Neural cell (in vitro differentiated cells): ENCODE measurements around the gene BTRC. TPM values are rescaled to one million over a fixed set of nuclear protein-coding genes. Genes with fewer than 3 reads are reported as not detected.
A peak's percentile ranks its signal among the peaks of the same experiment; 100 is the strongest.

Experiments
- H2AFZ ChIP-seq: fragments of 200-600, 300-800 bp; sonication (generic), shearing (Covaris generic); 2 replicates; pipeline ENCODE4 v1.6.0; 2014; ENCODE audit warnings: low read depth, mild to moderate bottlenecking, antibody characterized with exemption, low read length, moderate library complexity
- H3F3A ChIP-seq: fragments of 200-600 bp; shearing (Covaris generic); 2 replicates; pipeline ENCODE4 v1.6.1; 2016; ENCODE audit warnings: mild to moderate bottlenecking, moderate library complexity, mixed read lengths, antibody characterized with exemption, low read length; ENCODE audit not compliant: insufficient read depth, poor library complexity, severe bottlenecking
- H3K27ac ChIP-seq: fragments of 200-600, 300-800 bp; sonication (generic), shearing (Covaris generic); 2 replicates; pipeline ENCODE4 v1.5.1; 2014; ENCODE audit warnings: mild to moderate bottlenecking, low read length, moderate library complexity
- H3K27me3 ChIP-seq: fragments of 300-800, 200-600 bp; sonication (generic), shearing (Covaris generic); 2 replicates; pipeline ENCODE4 v1.6.0; 2014; ENCODE audit warnings: mild to moderate bottlenecking, low read depth, low read length, moderate library complexity; ENCODE audit not compliant: insufficient read depth
- H3K36me3 ChIP-seq: fragments of 300-800, 200-600 bp; sonication (generic), shearing (Covaris generic); 2 replicates; pipeline ENCODE4 v1.5.1; 2014; ENCODE audit warnings: mild to moderate bottlenecking, antibody characterized with exemption, low read length, moderate library complexity; ENCODE audit not compliant: insufficient read depth
- H3K4me2 ChIP-seq: fragments of 300-800, 200-600 bp; sonication (generic), shearing (Covaris generic); 2 replicates; pipeline ENCODE4 v1.6.0; 2014; ENCODE audit warnings: mild to moderate bottlenecking, low read length
- H3K4me3 ChIP-seq: fragments of 300-800, 200-600 bp; sonication (generic), shearing (Covaris generic); 2 replicates; pipeline ENCODE4 v1.5.1; 2014; ENCODE audit warnings: mild to moderate bottlenecking, low read length, moderate library complexity
- H3K79me2 ChIP-seq: fragments of 200-600 bp; shearing (Covaris generic); replicated peaks from 2 replicates; pipeline ENCODE4 v1.6.0; 2014; ENCODE audit warnings: mild to moderate bottlenecking, low read length, moderate library complexity; ENCODE audit not compliant: insufficient read depth
- H3K9ac ChIP-seq: fragments of 300-800, 200-600 bp; sonication (generic), shearing (Covaris generic); 2 replicates; pipeline ENCODE4 v1.6.1; 2016; ENCODE audit warnings: mild to moderate bottlenecking, low read length, mixed read lengths
- H3K9me2 ChIP-seq: fragments of 200-600 bp; shearing (Covaris generic); 2 replicates; pipeline ENCODE4 v1.6.1; 2016; ENCODE audit warnings: mild to moderate bottlenecking, low read length, mixed read lengths; ENCODE audit not compliant: insufficient read depth
- H3K9me3 ChIP-seq: fragments of 200-600, 300-800 bp; sonication (generic), shearing (Covaris generic); 2 replicates; pipeline ENCODE4 v1.6.1; 2016; ENCODE audit warnings: mild to moderate bottlenecking, mixed run types, low read length, moderate library complexity, mixed read lengths
- H4K20me1 ChIP-seq: fragments of 200-600 bp; shearing (Covaris generic); 2 replicates; pipeline ENCODE4 v1.6.1; 2016; ENCODE audit warnings: mild to moderate bottlenecking, mixed run types; ENCODE audit not compliant: insufficient read depth
- EP300 ChIP-seq: fragments of 450-650 bp; conservative IDR thresholded peaks from 2 replicates; pipeline ENCODE4 v1.6.1; 2014; ENCODE audit warnings: antibody characterized with exemption, mild to moderate bottlenecking, moderate library complexity; ENCODE audit not compliant: poor library complexity, severe bottlenecking
- EZH2 ChIP-seq: fragments of 200-600, 300-800 bp; shearing (Covaris generic), sonication (generic); IDR thresholded peaks from 2 replicates; pipeline ENCODE4 v1.6.1; 2014; ENCODE audit warnings: antibody characterized with exemption, low read length, borderline replicate concordance, mild to moderate bottlenecking; ENCODE audit not compliant: insufficient read depth, poor library complexity, severe bottlenecking
- MXI1 ChIP-seq: fragments of 450-650 bp; conservative IDR thresholded peaks from 2 replicates; pipeline ENCODE4 v1.6.1; 2014; ENCODE audit warnings: antibody characterized with exemption, mild to moderate bottlenecking; ENCODE audit not compliant: poor library complexity, severe bottlenecking
- POLR2AphosphoS5 ChIP-seq: IDR thresholded peaks from 2 replicates; pipeline ENCODE4 v1.6.1; 2012
- RAD21 ChIP-seq: fragments of 450-650 bp; conservative IDR thresholded peaks from 2 replicates; pipeline ENCODE4 v1.6.1; 2014; ENCODE audit warnings: antibody characterized with exemption, mild to moderate bottlenecking, moderate library complexity
- SMC3 ChIP-seq: fragments of 450-650 bp; conservative IDR thresholded peaks from 2 replicates; pipeline ENCODE4 v1.6.1; 2014; ENCODE audit warnings: antibody characterized with exemption, mild to moderate bottlenecking, moderate library complexity; ENCODE audit not compliant: poor library complexity
- TAF1 ChIP-seq: IDR thresholded peaks from 2 replicates; pipeline ENCODE4 v1.6.1; 2012; ENCODE audit warnings: low read depth
- polyA plus RNA-seq: library from polyadenylated mRNA; depleted of rRNA; stranded (reverse); fragments of >200 nt; gene quantifications from 2 replicates; pipeline ENCODE4 v1.2.3, GENCODE V29; 2014
- TF ChIP-seq, protein P1 (sequence below): fragments of 450-650 bp; IDR thresholded peaks from 2 replicates; pipeline ENCODE4 v1.5.1; 2014; ENCODE audit warnings: antibody characterized with exemption, mild to moderate bottlenecking, moderate library complexity; ENCODE audit not compliant: poor library complexity, severe bottlenecking
- TF ChIP-seq, protein P2 (sequence below): IDR thresholded peaks from 2 replicates; pipeline ENCODE4 v1.6.1; 2012; ENCODE audit warnings: borderline replicate concordance

The BTRC gene
- polyA plus RNA-seq, 1 donor from 2014 or later: 32.6 TPM

DNA sequence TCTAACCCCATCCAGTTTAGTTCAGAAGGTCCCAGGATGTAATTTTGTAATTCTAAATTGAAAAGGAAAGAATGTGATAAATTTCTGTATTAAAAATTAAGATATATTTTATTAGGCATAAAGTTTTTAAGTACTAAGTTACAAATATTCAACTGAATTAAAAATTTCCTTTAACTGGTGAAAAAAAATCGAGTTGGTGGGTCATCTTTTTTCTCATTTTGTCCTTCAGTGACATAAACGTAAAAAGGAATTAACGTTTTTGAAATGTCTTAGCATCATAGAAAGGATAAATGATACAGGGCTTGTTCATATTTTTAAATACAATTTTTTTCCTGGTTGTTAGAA lies 88.5 kb downstream of the BTRC start:
- H3K9me2 ChIP-seq: no peaks in the 10 kb centered on the region
- no peaks in the 10 kb centered on the region for H3K27me3 ChIP-seq
- TF ChIP-seq, protein P1, sequence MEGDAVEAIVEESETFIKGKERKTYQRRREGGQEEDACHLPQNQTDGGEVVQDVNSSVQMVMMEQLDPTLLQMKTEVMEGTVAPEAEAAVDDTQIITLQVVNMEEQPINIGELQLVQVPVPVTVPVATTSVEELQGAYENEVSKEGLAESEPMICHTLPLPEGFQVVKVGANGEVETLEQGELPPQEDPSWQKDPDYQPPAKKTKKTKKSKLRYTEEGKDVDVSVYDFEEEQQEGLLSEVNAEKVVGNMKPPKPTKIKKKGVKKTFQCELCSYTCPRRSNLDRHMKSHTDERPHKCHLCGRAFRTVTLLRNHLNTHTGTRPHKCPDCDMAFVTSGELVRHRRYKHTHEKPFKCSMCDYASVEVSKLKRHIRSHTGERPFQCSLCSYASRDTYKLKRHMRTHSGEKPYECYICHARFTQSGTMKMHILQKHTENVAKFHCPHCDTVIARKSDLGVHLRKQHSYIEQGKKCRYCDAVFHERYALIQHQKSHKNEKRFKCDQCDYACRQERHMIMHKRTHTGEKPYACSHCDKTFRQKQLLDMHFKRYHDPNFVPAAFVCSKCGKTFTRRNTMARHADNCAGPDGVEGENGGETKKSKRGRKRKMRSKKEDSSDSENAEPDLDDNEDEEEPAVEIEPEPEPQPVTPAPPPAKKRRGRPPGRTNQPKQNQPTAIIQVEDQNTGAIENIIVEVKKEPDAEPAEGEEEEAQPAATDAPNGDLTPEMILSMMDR: no peak
- no peak for TF ChIP-seq MXI1
- TF ChIP-seq RAD21: no peak
- no peak for TF ChIP-seq POLR2AphosphoS5
- TF ChIP-seq, protein P2, sequence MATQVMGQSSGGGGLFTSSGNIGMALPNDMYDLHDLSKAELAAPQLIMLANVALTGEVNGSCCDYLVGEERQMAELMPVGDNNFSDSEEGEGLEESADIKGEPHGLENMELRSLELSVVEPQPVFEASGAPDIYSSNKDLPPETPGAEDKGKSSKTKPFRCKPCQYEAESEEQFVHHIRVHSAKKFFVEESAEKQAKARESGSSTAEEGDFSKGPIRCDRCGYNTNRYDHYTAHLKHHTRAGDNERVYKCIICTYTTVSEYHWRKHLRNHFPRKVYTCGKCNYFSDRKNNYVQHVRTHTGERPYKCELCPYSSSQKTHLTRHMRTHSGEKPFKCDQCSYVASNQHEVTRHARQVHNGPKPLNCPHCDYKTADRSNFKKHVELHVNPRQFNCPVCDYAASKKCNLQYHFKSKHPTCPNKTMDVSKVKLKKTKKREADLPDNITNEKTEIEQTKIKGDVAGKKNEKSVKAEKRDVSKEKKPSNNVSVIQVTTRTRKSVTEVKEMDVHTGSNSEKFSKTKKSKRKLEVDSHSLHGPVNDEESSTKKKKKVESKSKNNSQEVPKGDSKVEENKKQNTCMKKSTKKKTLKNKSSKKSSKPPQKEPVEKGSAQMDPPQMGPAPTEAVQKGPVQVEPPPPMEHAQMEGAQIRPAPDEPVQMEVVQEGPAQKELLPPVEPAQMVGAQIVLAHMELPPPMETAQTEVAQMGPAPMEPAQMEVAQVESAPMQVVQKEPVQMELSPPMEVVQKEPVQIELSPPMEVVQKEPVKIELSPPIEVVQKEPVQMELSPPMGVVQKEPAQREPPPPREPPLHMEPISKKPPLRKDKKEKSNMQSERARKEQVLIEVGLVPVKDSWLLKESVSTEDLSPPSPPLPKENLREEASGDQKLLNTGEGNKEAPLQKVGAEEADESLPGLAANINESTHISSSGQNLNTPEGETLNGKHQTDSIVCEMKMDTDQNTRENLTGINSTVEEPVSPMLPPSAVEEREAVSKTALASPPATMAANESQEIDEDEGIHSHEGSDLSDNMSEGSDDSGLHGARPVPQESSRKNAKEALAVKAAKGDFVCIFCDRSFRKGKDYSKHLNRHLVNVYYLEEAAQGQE: no peak
- no peak for TF ChIP-seq SMC3
- TF ChIP-seq EZH2: no peak
- TF ChIP-seq EP300: no peak
- TF ChIP-seq TAF1: no peak
- no peaks in the 10 kb centered on the region for H3K9me3 ChIP-seq
- H3F3A ChIP-seq: peaks cover 5% of the 10 kb centered on the region
- no peaks in the 10 kb centered on the region for H3K36me3 ChIP-seq
- no peak overlapping the region for H2AFZ ChIP-seq
- no peak overlapping the region for H3K27ac ChIP-seq
- H3K79me2 ChIP-seq: peaks cover 5% of the 10 kb centered on the region
- no peak overlapping the region for H3K9ac ChIP-seq
- H3K4me2 ChIP-seq: no peak overlapping the region
- H4K20me1 ChIP-seq: no peaks in the 10 kb centered on the region
- H3K4me3 ChIP-seq: no peak overlapping the region

DNA sequence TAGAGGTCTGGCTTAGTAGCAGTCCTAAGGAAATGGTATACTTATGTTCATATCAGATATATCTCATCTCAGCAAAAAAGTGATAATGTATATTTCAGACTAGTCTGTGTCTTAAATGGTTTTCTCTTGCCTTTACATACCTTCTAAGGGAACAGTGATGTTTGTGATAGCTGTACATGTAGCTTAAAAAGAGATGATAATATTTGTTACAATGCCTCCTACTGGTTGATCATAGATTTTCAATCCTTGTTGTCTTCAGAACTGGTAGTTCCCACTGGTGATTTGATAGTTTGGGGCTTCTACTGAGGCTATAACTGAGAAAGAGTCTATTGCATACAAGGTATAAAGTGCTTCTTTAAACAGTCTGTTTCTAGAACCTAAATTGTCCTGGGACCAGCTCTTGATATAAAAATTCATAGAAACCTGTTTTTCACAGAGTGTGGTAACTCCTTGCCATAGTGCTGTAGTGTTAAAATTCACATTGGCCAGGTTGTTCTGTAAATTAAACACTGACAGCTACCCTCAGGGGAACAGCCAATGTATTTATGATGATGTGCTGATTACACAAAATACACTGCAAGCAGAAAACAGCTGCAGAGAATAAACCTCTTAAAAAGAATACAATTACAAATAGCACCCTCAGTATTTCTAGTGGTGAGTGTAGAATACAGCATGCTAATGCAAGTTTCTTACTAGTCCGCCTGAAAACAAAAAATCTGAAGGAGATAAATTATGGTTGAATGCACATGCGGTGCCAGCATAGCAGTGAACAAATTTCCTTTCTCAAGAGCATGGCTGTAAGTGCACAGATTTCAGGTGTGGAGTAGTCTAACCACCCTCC lies 90.3 kb downstream of the BTRC start:
- no peaks in the 10 kb centered on the region for H4K20me1 ChIP-seq
- no peak overlapping the region for H2AFZ ChIP-seq
- H3K9me3 ChIP-seq: no peaks in the 10 kb centered on the region
- peaks cover 8% of the 10 kb centered on the region for H3K79me2 ChIP-seq
- no peak overlapping the region for H3K4me2 ChIP-seq
- no peak overlapping the region for H3K9ac ChIP-seq
- H3K4me3 ChIP-seq: no peak overlapping the region
- H3K36me3 ChIP-seq: no peaks in the 10 kb centered on the region
- H3F3A ChIP-seq: peaks cover 4% of the 10 kb centered on the region
- TF ChIP-seq RAD21 (peak; percentile 28), TAF1 (no peak), SMC3 (peak; percentile 40), EP300 (no peak), MXI1 (peak; percentile 3), EZH2 (no peak), POLR2AphosphoS5 (no peak)
- TF ChIP-seq, protein P1: peak; percentile 56
- TF ChIP-seq, protein P2: no peak
- no peaks in the 10 kb centered on the region for H3K27me3 ChIP-seq
- H3K27ac ChIP-seq: no peak overlapping the region
- no peaks in the 10 kb centered on the region for H3K9me2 ChIP-seq
